PFSK-1 (cell line): ENCODE results near the gene EGLN2.

Experiments used
- FOXP2 ChIP-seq: optimal IDR thresholded peaks from 2 replicates; pipeline ENCODE3; 2011; ENCODE audit warnings: borderline replicate concordance, control low read depth, inconsistent platforms; ENCODE audit not compliant: insufficient read depth; ENCODE audit errors: extremely low read length, extremely low read depth
- POLR2AphosphoS5 ChIP-seq: IDR thresholded peaks from 2 replicates; pipeline ENCODE4 v1.6.1; 2012; ENCODE audit warnings: low read depth, mild to moderate bottlenecking, control low read depth, low read length, moderate library complexity
- REST ChIP-seq, 2 experiments: IDR thresholded peaks; 2 replicates each; pipeline versions ENCODE4 v1.6.1 to v1.8.0; 2011 to 2012; ENCODE audit warnings: low read depth in 2 of 2, low read length in 2 of 2, control low read depth in 1 of 2, inconsistent platforms in 1 of 2, mild to moderate bottlenecking in 1 of 2, moderate library complexity in 1 of 2; ENCODE audit not compliant: insufficient read depth in 1 of 2
- SIN3A ChIP-seq: IDR thresholded peaks from 2 replicates; pipeline ENCODE4 v1.6.1; 2012; ENCODE audit warnings: mild to moderate bottlenecking, low read length, moderate library complexity, borderline replicate concordance; ENCODE audit not compliant: insufficient read depth
- TAF1 ChIP-seq: IDR thresholded peaks from 2 replicates; pipeline ENCODE4 v1.6.1; 2012; ENCODE audit warnings: low read length, control low read depth, borderline replicate concordance; ENCODE audit not compliant: insufficient read depth

Gene EGLN2

GRCh38 chr19:40822161-40822560 lies 23.2 kb downstream of the EGLN2 start:
- no peak for TF ChIP-seq REST (IDR thresholded peaks at IDR 0.05; ENCODE audit: insufficient read depth in 1 of 2, low read depth in 2 of 2, low read length in 2 of 2)
- TF ChIP-seq FOXP2 = no peak
- TF ChIP-seq SIN3A = no peak
- TF ChIP-seq POLR2AphosphoS5 = no peak
- no peak for TF ChIP-seq TAF1

GRCh38 chr19:40827386-40828247 lies 28.6 kb downstream of the EGLN2 start:
- no peak for TF ChIP-seq FOXP2
- TF ChIP-seq POLR2AphosphoS5 = no peak
- TF ChIP-seq REST (IDR thresholded peaks at IDR 0.05; ENCODE audit: insufficient read depth in 1 of 2, low read depth in 2 of 2, low read length in 2 of 2) = no peak
- no peak for TF ChIP-seq TAF1
- no peak for TF ChIP-seq SIN3A

GRCh38 chr19:40829205-40829604 lies 30.2 kb downstream of the EGLN2 start:
- TF ChIP-seq REST (IDR thresholded peaks at IDR 0.05; ENCODE audit: insufficient read depth in 1 of 2, low read depth in 2 of 2, low read length in 2 of 2) (no peak), SIN3A (no peak), TAF1 (no peak), FOXP2 (no peak), POLR2AphosphoS5 (no peak)

GRCh38 chr19:40831502-40832430 lies 32.8 kb downstream of the EGLN2 start:
- no peak for TF ChIP-seq FOXP2
- no peak for TF ChIP-seq TAF1
- TF ChIP-seq POLR2AphosphoS5 = no peak
- no peak for TF ChIP-seq REST (IDR thresholded peaks at IDR 0.05; ENCODE audit: insufficient read depth in 1 of 2, low read depth in 2 of 2, low read length in 2 of 2)
- no peak for TF ChIP-seq SIN3A
